WTC11 (cell line): ENCODE measurements around the gene INSL3. TPM values are rescaled to one million over a fixed set of nuclear protein-coding genes. Genes with fewer than 3 reads are reported as not detected.

ENCODE experiments used
- ATAC-seq: fragments of 200-7000 bp; cut with Tn5 transposase; 2 replicates; pipeline ENCODE4 v1.10.0; 2021; ENCODE audit warnings: mild to moderate bottlenecking, moderate library complexity
- CTCF ChIA-PET: fragments of 300-600 bp; sonication (Branson Sonifier 250); formaldehyde crosslinking; loops from one replicate; lab custom pipeline; 2021; ENCODE audit warnings: antibody characterized with exemption; lab: Charles Lee
- POLR2A ChIA-PET: fragments of 350-600 bp; sonication (Branson Sonifier 250); formaldehyde crosslinking; loops from one replicate; lab custom pipeline; 2021; ENCODE audit warnings: antibody characterized with exemption; lab: Charles Lee
- DNase-seq: peaks from one replicate; pipeline ENCODE4 v3.0.0; 2021; ENCODE audit warnings: low spot score
- H3K27ac Mint-ChIP-seq: 2 replicates; pipeline ENCODE4 v1.8.0; 2021; ENCODE audit warnings: mixed read lengths
- H3K27me3 Mint-ChIP-seq: 2 replicates; pipeline ENCODE4 v1.8.0; 2021; ENCODE audit warnings: low read depth, mild to moderate bottlenecking, moderate library complexity, mixed read lengths
- H3K36me3 Mint-ChIP-seq: 2 replicates; pipeline ENCODE4 v1.8.0; 2021; ENCODE audit warnings: mixed read lengths
- H3K4me1 Mint-ChIP-seq: 2 replicates; pipeline ENCODE4 v1.8.0; 2022; ENCODE audit warnings: mixed read lengths
- H3K4me3 Mint-ChIP-seq: 2 replicates; pipeline ENCODE4 v1.8.0; 2021; ENCODE audit warnings: mild to moderate bottlenecking, moderate library complexity, mixed read lengths
- H3K9me3 Mint-ChIP-seq: 2 replicates; pipeline ENCODE4 v1.8.0; 2021; ENCODE audit warnings: mixed read lengths
- ATF3 ChIP-seq: sonication (generic); formaldehyde crosslinking; conservative IDR thresholded peaks from 2 replicates; pipeline ENCODE4 v1.8.1; 2022; ENCODE audit warnings: mild to moderate bottlenecking, missing genetic modification reagents
- CDX4 ChIP-seq: fragments of 250-450 bp; sonication (Bioruptor Pico); IDR thresholded peaks from 2 replicates; pipeline ENCODE4 v1.9.0; 2021; ENCODE audit warnings: moderate library complexity, mild to moderate bottlenecking, inconsistent platforms, borderline replicate concordance
- CREB1 ChIP-seq: sonication (generic); formaldehyde crosslinking; IDR thresholded peaks from 2 replicates; pipeline ENCODE4 v1.8.0; 2023; ENCODE audit warnings: mild to moderate bottlenecking, missing genetic modification reagents
- CREM ChIP-seq: sonication (generic); formaldehyde crosslinking; IDR thresholded peaks from 2 replicates; pipeline ENCODE4 v1.8.1; 2022; ENCODE audit warnings: mild to moderate bottlenecking, missing genetic modification reagents, moderate library complexity
- CTCF ChIP-seq: fragments of 200-600 bp; IDR thresholded peaks from 2 replicates; pipeline ENCODE4 v1.8.0; 2022; ENCODE audit warnings: antibody characterized with exemption
- E2F4 ChIP-seq: sonication (generic); formaldehyde crosslinking; IDR thresholded peaks from 2 replicates; pipeline ENCODE4 v1.8.1; 2022; ENCODE audit warnings: low read depth, mild to moderate bottlenecking, moderate library complexity, missing genetic modification reagents, borderline replicate concordance
- ESRRA ChIP-seq: sonication (generic); formaldehyde crosslinking; IDR thresholded peaks from 2 replicates; pipeline ENCODE4 v1.8.1; 2022; ENCODE audit warnings: mild to moderate bottlenecking, missing genetic modification reagents, borderline replicate concordance
- ETV6 ChIP-seq: sonication (generic); formaldehyde crosslinking; IDR thresholded peaks from 2 replicates; pipeline ENCODE4 v1.8.1; 2022; ENCODE audit warnings: mild to moderate bottlenecking, missing genetic modification reagents
- FOXJ3 ChIP-seq: sonication (generic); formaldehyde crosslinking; IDR thresholded peaks from 2 replicates; pipeline ENCODE4 v1.9.0; 2021; ENCODE audit warnings: missing genetic modification reagents, mild to moderate bottlenecking, borderline replicate concordance
- FOXK1 ChIP-seq: sonication (generic); formaldehyde crosslinking; IDR thresholded peaks from 2 replicates; pipeline ENCODE4 v1.8.0; 2022; ENCODE audit warnings: mild to moderate bottlenecking, moderate library complexity, missing genetic modification reagents
- FOXP4 ChIP-seq: sonication (generic); formaldehyde crosslinking; IDR thresholded peaks from 2 replicates; pipeline ENCODE4 v1.8.0; 2022; ENCODE audit warnings: mild to moderate bottlenecking, missing genetic modification reagents
- GABPB1 ChIP-seq: sonication (generic); formaldehyde crosslinking; IDR thresholded peaks from 2 replicates; pipeline ENCODE4 v1.8.1; 2023; ENCODE audit warnings: mild to moderate bottlenecking, missing genetic modification reagents
- HMGA2 ChIP-seq: fragments of 250-450 bp; sonication (Bioruptor Pico); IDR thresholded peaks from 2 replicates; pipeline ENCODE4 v1.4.0; 2021; ENCODE audit warnings: mild to moderate bottlenecking, moderate library complexity
- HMGXB4 ChIP-seq: sonication (generic); formaldehyde crosslinking; IDR thresholded peaks from 2 replicates; pipeline ENCODE4 v1.8.1; 2023; ENCODE audit warnings: mild to moderate bottlenecking, moderate library complexity, missing genetic modification reagents
- JUN ChIP-seq: sonication (generic); formaldehyde crosslinking; IDR thresholded peaks from 2 replicates; pipeline ENCODE4 v1.8.0; 2023; ENCODE audit warnings: mild to moderate bottlenecking, missing genetic modification reagents
- RELA ChIP-seq: sonication (generic); formaldehyde crosslinking; IDR thresholded peaks from 2 replicates; pipeline ENCODE4 v1.8.1; 2022; ENCODE audit warnings: missing genetic modification reagents, mild to moderate bottlenecking, borderline replicate concordance
- SMAD3 ChIP-seq: sonication (generic); formaldehyde crosslinking; IDR thresholded peaks from 2 replicates; pipeline ENCODE4 v1.8.0; 2022; ENCODE audit warnings: missing genetic modification reagents, mild to moderate bottlenecking, borderline replicate concordance
- STAT6 ChIP-seq: sonication (generic); formaldehyde crosslinking; conservative IDR thresholded peaks from 2 replicates; pipeline ENCODE4 v1.8.1; 2023; ENCODE audit warnings: mild to moderate bottlenecking, low read depth, missing genetic modification reagents, moderate library complexity
- USF1 ChIP-seq: sonication (generic); formaldehyde crosslinking; IDR thresholded peaks from 2 replicates; pipeline ENCODE4 v1.8.0; 2022; ENCODE audit warnings: mild to moderate bottlenecking, missing genetic modification reagents
- ZNF317 ChIP-seq: sonication (generic); formaldehyde crosslinking; IDR thresholded peaks from 2 replicates; pipeline ENCODE4 v1.8.1; 2023; ENCODE audit warnings: low read depth, mild to moderate bottlenecking, moderate library complexity, missing genetic modification reagents, borderline replicate concordance
- ZNF423 ChIP-seq: fragments of 250-450 bp; sonication (Bioruptor Pico); IDR thresholded peaks from 2 replicates; pipeline ENCODE4 v2.1.2; 2022; ENCODE audit warnings: mild to moderate bottlenecking, moderate library complexity
- total RNA-seq: library from RNA; stranded (reverse); gene quantifications from 3 replicates; pipeline ENCODE4 v1.2.3, GENCODE V29; 2021

INSL3 gene
- total RNA-seq, 1 experiment from 2014 or later = 0.79 TPM

GRCh38 chr19:17842663-17843291, 21.5 kb upstream of the INSL3 start (continued):
- TF ChIP-seq HMGXB4 (CRISPR knock-in tag) (0 out of 2 replicates have a peak, but pooled peaks have one; percentile 35), ZNF317 (CRISPR knock-in tag) (no peak), ZNF423 (CRISPR knock-in tag) (no peak), SMAD3 (CRISPR knock-in tag) (no peak)

GRCh38 chr19:17841810-17842662, 20.7 kb upstream of the INSL3 start:
- Mint-ChIP-seq H3K9me3 (no peaks in the 10 kb centered on the region), H3K27me3 (peaks cover 63% of the 10 kb centered on the region), H3K4me1 (peaks cover 4% of the 10 kb centered on the region), H3K36me3 (no peaks in the 10 kb centered on the region), H3K27ac (no peak overlapping the region), H3K4me3 (peak overlapping the region; percentile 87)
- ATAC-seq (peak; percentile 92), DNase-seq (peak; percentile 99)
- CTCF ChIA-PET = interaction anchor here (0.7 to 3.2 kb wide), 10 partner anchors 10 to 236 kb away, joined by 3 to 31 read pairs (median 5); partner anchors contain the start of genes CCDC124 and RPL18A
- POLR2A ChIA-PET = interaction anchor here (0.5 to 2.0 kb wide), 4 partner anchors 11 to 271 kb away, joined by 4 to 11 read pairs (median 6); partner anchors contain the start of gene RPL18A
- TF ChIP-seq CREM = 0 out of 2 replicates have a peak, but pooled peaks have one; percentile 46
- no peak for TF ChIP-seq CDX4 (CRISPR knock-in tag)
- TF ChIP-seq JUN (CRISPR knock-in tag) = no peak
- TF ChIP-seq CREB1 = peak; percentile 77
- peak; percentile 75 for TF ChIP-seq ESRRA (CRISPR knock-in tag)
- peak; percentile 87; the same call in 1 of the 2 replicates for TF ChIP-seq FOXP4
- TF ChIP-seq USF1 = 0 out of 2 replicates have a peak, but pooled peaks have one; percentile 9
- no peak for TF ChIP-seq E2F4
- peak; percentile 83; the same call in 1 of the 2 replicates for TF ChIP-seq RELA
- no peak for TF ChIP-seq STAT6
- peak; percentile 32; the same call in 1 of the 2 replicates for TF ChIP-seq FOXK1
- TF ChIP-seq CTCF = no peak
- TF ChIP-seq FOXJ3 (CRISPR knock-in tag) = no peak
- TF ChIP-seq ETV6 (CRISPR knock-in tag) = peak; percentile 87
- TF ChIP-seq HMGA2 (CRISPR knock-in tag) = no peak
- TF ChIP-seq ATF3 (CRISPR knock-in tag) = no peak
- no peak for TF ChIP-seq GABPB1
